GM10248 (cell line): ENCODE results near the gene CHMP4B.
"Not testable (repeated sequence)": the region's sequence is repeated elsewhere in the genome, so short reads cannot be mapped to it uniquely, and the experiment has no call there.

ENCODE experiments used
- CTCF ChIA-PET: fragments of 300-600 bp; sonication (Branson Sonifier 250); formaldehyde crosslinking; extraction: SDS; loops from one replicate; lab custom pipeline; 2021; ENCODE audit warnings: antibody characterized with exemption; lab: Yijun Ruan, JAX
- POLR2A ChIA-PET: fragments of 350-650 bp; sonication (Branson Sonifier 250); formaldehyde crosslinking; extraction: SDS; loops from one replicate; lab custom pipeline; 2020; ENCODE audit warnings: antibody characterized with exemption; lab: Yijun Ruan, JAX
- DNase-seq: peaks from one replicate; pipeline ENCODE4 v3.0.0; 2012; ENCODE audit errors: extremely low spot score
- TF ChIP-seq, protein P1 (sequence below): IDR thresholded peaks from 2 replicates; pipeline ENCODE4 v1.5.1; 2012; ENCODE audit warnings: mild to moderate bottlenecking, low read depth; ENCODE audit errors: extremely low read depth, missing control alignments, control extremely low read depth

CHMP4B gene

DNA sequence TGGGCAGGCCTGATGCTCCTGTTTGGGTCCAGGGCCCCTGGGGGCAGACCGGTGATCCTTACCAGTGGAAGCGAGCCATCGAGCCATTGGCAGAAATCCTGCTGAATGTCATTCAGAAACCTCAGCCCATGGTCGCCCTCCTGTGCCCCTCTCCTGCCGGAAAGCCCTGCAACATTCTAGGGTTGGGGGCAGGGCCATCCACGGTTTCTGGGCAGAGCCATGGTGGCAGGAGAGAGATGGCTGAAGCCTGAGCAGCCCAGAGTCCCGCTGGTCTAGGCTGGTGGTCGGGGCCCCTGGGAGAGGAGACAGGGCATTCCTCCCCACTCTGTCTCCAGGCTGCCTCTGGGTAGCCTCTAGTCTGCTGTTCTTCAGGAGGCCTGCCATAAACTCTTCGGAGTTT lies 19.6 kb upstream of the CHMP4B start:
- ChIA-PET POLR2A (no interaction called here), CTCF (interaction anchor here (1.0 to 4.1 kb wide), 17 partner anchors 9 to 107 kb away, joined by 3 to 22 read pairs (median 4); no protein-coding TSS in a partner anchor)
- TF ChIP-seq, protein P1, sequence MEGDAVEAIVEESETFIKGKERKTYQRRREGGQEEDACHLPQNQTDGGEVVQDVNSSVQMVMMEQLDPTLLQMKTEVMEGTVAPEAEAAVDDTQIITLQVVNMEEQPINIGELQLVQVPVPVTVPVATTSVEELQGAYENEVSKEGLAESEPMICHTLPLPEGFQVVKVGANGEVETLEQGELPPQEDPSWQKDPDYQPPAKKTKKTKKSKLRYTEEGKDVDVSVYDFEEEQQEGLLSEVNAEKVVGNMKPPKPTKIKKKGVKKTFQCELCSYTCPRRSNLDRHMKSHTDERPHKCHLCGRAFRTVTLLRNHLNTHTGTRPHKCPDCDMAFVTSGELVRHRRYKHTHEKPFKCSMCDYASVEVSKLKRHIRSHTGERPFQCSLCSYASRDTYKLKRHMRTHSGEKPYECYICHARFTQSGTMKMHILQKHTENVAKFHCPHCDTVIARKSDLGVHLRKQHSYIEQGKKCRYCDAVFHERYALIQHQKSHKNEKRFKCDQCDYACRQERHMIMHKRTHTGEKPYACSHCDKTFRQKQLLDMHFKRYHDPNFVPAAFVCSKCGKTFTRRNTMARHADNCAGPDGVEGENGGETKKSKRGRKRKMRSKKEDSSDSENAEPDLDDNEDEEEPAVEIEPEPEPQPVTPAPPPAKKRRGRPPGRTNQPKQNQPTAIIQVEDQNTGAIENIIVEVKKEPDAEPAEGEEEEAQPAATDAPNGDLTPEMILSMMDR = no peak
- no peak for DNase-seq

DNA sequence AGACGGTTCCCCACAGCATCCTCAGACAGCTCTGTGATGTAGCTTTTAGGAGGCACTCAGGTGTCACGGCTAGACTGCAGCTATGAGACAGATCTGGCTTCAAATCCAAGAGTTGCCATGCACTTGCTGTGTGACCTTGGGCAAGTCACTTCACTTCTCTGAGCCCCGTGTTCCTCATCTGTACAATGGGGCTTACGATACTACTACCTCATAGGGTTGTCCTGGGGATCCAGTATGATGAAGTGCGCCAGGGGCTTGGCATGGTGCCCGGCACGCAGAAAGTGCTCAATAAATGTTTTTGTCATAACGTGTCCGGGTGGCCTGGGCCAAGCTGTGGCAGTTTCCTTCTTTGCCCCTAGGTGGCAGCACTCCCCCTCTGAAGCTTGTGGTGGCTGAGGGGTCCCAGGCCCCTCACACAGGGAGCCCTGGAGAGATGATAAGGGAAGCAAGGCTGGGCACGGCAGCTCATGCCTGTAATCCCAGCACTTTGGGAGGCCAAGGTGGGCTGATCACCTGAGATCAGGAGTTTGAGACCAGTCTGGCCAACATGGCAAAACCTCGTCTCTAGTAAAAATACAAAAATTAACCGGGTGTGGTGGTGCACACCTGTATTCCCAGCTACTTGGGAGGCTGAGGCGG lies 19.1 kb upstream of the CHMP4B start:
- CTCF ChIA-PET = interaction anchor here (1.0 to 4.1 kb wide), 17 partner anchors 9 to 107 kb away, joined by 3 to 22 read pairs (median 4); no protein-coding TSS in a partner anchor
- POLR2A ChIA-PET = no interaction called here
- TF ChIP-seq, protein P1 = peak; percentile 73
- DNase-seq = peak; percentile 68

DNA sequence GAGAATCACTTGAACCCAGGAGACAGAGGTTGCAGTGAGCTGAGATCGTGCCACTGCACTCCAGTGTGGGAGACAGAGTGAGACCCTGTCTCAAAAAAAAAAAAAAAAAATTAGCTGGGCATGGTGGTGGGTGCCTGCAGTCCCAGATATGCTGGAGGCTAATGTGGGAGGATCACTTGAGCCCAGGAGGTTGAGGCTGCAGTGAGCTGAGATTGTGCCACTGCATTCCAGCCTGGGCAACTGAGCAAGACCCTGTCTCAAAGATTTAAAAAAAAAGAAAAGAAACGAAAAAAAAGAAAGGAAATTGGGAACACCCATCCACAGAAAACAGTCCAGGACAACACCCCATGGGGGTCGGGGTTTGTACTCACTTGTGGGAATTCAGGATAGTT lies 18.6 kb upstream of the CHMP4B start:
- DNase-seq, POLR2A ChIA-PET: not testable (repeated sequence)
- CTCF ChIA-PET = interaction anchor here (1.0 to 4.1 kb wide), 18 partner anchors 9 to 337 kb away, joined by 3 to 22 read pairs (median 4); no protein-coding TSS in a partner anchor

DNA sequence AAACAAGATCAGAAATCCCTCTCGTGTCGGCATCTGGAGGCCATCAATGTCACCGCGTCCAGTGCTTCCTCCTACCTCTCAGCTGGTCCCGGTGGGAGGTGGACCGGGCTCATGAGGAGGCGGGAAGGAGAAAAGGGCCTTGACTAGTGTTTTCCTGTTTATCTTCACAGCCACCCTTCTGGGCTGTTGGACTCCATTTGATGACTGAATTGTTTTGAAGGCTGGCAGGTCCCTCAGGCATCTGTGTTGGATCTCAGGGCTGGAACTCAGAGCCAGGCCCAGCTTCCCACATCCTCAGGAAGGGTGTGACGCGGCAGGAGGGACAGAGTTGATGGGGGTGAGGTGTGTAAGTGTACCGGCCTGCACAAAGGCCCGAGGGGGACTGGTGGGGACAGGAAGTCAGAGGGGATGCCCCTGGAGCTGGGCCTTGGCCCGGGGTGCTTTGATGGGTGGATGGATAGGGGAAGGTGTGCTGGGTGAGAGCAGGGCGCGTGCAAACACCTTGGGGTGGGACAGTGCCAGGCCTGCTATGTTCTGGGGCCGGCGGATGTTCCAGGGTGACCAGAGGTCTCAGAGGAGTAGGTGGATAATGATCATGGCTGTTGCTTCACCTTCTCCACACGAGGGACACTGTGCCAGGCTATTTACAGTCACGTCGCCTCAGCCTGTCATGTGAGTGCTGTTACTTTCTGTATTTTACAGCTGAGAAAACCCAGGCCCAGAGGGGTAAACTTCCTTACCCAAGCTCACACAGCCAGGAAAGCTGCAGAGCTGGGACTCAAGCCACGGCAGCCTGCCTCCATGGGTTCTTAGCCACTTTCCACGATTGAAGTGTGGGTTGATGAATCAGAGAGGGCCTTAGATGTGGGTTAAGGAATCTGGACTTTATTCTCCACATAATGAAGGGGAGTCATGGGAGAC lies 17.9 kb upstream of the CHMP4B start:
- CTCF ChIA-PET = interaction anchor here (1.1 to 4.1 kb wide), 16 partner anchors 11 to 336 kb away, joined by 3 to 22 read pairs (median 4); partner anchors contain the start of gene CHMP4B
- POLR2A ChIA-PET = no interaction called here
- TF ChIP-seq, protein P1 = no peak
- DNase-seq = no peak

- POLR2A ChIA-PET = no interaction called here
- no peak for DNase-seq
- CTCF ChIA-PET = no interaction called here
- TF ChIP-seq, protein P1 = no peak
Observed at GRCh38 chr20:33796263-33796906, 14.8 kb upstream of the CHMP4B start.

DNA sequence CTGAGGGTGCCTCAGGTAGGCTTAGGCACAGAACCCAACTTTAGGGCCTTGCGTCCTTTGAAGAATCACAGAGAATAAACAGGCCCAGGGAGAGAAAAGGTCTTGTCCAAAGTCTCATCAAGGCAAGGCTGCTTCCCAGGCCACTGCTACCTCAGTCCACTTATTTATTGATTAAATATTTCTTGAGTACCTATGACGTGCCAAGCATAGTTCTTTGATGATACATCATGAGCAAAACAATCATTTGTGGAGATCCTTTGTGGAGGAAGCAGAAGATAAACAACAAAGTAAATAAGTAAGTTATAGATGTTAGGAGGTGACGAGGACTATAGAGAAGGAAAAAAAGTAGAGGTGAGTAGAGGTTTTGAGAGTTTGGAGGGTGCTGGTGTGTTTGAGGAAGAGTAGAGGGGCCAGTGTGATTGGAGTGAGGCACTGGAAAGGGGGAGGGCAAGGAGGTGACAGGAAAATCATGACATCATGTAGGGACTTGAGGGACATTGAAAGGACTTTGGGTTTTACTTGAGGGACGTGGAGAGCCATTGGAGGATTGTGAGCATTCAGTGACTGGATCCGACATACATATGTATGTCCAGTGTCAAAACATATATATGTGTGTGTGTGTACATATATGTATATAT lies 14.1 kb upstream of the CHMP4B start:
- TF ChIP-seq, protein P1 = no peak
- no peak for DNase-seq
- CTCF ChIA-PET = no interaction called here
- POLR2A ChIA-PET = no interaction called here
